Mesodermal cell (in vitro differentiated cells): ENCODE data around the gene CDK11A.
A peak's percentile ranks its signal among the peaks of the same experiment; 100 is the strongest.
"Not testable (repeated sequence)": the region's sequence is repeated elsewhere in the genome, so short reads cannot be mapped to it uniquely, and the experiment has no call there.

Source experiments
- H3K27ac ChIP-seq: 2 replicates; pipeline ENCODE4 v1.7.0; 2013; ENCODE audit warnings: mild to moderate bottlenecking, low read depth, low read length, moderate library complexity; ENCODE audit not compliant: severe bottlenecking
- H3K36me3 ChIP-seq: 2 replicates; pipeline ENCODE4 v1.7.1; 2013; ENCODE audit warnings: mild to moderate bottlenecking, low read length, moderate library complexity; ENCODE audit not compliant: control insufficient read depth, insufficient read depth
- H3K4me1 ChIP-seq: one replicate; pipeline ENCODE4 v1.7.1; 2013; ENCODE audit warnings: mild to moderate bottlenecking, low read length; ENCODE audit not compliant: insufficient read depth, control insufficient read depth, poor library complexity, severe bottlenecking
- H3K4me3 ChIP-seq: 2 replicates; pipeline ENCODE4 v1.7.0; 2013; ENCODE audit warnings: low read length, control low read depth, mild to moderate bottlenecking; ENCODE audit not compliant: insufficient read depth, poor library complexity, severe bottlenecking; ENCODE audit errors: extremely low read depth
- H3K9me3 ChIP-seq: 2 replicates; pipeline ENCODE4 v1.7.1; 2013; ENCODE audit warnings: mild to moderate bottlenecking, low read length, moderate library complexity; ENCODE audit not compliant: control insufficient read depth
- WGBS, 2 experiments: methylation state at CpG; one replicate each; pipeline ENCODE4 v1.1.5; 2013; ENCODE audit warnings: missing lambda C conversion rate in 2 of 2; ENCODE audit not compliant: insufficient coverage in 2 of 2; 5-methylcytosine and 5-hydroxymethylcytosine counted together

CDK11A gene

DNA sequence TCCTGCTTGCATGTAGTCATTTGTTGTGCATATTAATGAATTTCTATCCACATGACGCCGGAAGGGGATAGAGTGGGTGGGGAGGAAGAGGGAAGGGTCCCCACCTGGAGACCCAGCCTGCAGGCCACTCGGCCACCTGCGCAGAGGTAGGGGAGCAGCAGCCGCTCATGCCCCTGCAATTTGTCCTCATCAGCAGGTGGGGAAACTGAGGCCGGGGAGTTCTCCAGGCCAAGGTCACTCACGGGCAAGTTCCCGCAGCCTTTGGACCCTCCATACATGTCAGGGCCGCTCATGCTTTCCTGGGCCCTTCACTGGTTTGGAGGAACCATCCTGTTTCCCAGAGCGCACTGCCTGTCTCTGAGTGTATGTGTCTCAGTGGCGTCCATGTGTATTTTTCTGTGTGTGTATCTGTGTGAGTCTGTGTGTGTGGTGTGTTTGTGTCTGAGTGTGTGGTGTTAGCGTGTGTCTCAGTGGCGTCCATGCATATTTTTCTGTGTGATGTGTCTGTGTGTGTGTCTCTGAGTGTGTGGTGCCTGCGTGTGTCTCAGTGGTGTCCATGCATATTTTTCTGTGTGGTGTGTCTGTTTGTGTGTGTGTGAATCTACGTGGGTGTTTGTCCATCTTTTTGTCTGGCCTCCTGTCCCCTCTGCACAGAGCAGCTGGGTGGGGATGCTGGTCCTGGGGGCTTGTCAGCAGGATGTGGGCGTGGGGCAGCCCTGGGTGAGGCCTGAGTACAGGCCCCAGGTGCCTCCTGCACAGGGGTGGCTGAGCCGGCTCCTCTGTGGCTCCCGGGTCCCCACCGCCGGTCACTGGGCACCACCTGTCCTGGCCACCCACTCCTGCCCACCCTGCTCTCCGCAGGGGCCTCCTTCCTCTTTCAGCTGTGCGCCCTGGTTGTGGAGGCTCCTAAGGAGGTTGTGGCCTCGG is 27.5 kb downstream of the CDK11A start:
- H3K36me3 ChIP-seq, H3K4me1 ChIP-seq, H3K9me3 ChIP-seq, H3K4me3 ChIP-seq, H3K27ac ChIP-seq: not testable (repeated sequence)
- WGBS, 2 experiments: 95 to 97% methylated on average over 10 to 11 of the region's 23 CpGs

GRCh38 chr1:1692714-1693647 is 31.2 kb downstream of the CDK11A start, which contains the start of gene SLC35E2B:
TSS of gene SLC35E2B (minus strand) at chr1:1692795. CDS start at chr1:1676699, 16,096 bp downstream.
- Histone ChIP-seq H3K4me3 (peak within 1 kb of the TSS; percentile 50), H3K36me3 (peaks cover 12% of the 10 kb centered on the region), H3K27ac (peak within 1 kb of the TSS; percentile 99)
- WGBS, 2 experiments: 0% methylated on average over 12 of the region's 98 CpGs
- not testable (repeated sequence) for H3K9me3 ChIP-seq, H3K4me1 ChIP-seq

DNA sequence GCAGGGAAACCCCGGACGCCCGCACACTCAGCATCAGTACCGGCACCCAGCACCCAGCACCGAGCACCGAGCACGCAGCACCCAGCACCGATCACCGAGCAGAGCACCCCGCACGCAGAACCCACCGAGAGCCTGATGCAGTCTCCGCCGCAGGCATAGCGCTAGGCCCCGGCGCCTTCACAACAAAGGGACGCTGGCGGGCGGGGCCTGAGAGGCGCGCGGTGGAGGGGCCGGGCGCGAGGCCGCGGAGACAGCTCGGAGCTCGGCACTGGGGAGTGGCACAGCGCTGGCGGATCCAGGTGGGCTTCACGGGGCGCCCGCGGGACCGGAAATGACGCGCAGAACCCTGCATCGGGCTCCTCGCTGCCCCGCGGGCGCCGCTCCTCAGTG is 31.8 kb downstream of the CDK11A start:
- peak overlapping the region; percentile 50 for H3K4me3 ChIP-seq
- H3K27ac ChIP-seq: peak overlapping the region; percentile 99
- H3K9me3 ChIP-seq, H3K4me1 ChIP-seq: not testable (repeated sequence)
- 0 to 1% methylated on average over 13 to 15 of the region's 45 CpGs for WGBS, 2 experiments
- peaks cover 17% of the 10 kb centered on the region for H3K36me3 ChIP-seq

DNA sequence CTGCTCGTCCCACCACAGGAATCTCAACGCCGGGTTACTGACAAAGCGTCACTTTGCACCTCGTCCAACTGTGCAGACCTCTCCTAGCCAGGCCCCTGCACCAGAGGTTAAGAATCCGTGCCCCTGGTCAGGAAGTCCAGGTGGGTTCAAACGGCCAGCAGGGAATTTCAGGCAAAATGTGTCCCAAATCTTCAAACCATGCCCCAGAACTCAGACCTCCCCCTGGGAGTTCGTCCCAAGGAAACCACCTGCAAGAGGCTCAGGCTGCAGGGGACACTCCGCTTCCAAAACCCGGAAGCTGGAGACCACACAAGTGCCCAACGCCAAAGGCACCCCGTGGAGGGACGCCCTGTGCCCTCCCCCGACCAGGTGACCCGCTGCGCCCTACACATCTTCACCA is 32.7 kb downstream of the CDK11A start:
- Histone ChIP-seq H3K4me3 (peak overlapping the region; percentile 30), H3K36me3 (peaks cover 21% of the 10 kb centered on the region)
- not testable (repeated sequence) for H3K9me3 ChIP-seq, H3K27ac ChIP-seq, H3K4me1 ChIP-seq
- no CpG with 5 or more reads among the region's 16 CpGs for WGBS, 2 experiments

DNA sequence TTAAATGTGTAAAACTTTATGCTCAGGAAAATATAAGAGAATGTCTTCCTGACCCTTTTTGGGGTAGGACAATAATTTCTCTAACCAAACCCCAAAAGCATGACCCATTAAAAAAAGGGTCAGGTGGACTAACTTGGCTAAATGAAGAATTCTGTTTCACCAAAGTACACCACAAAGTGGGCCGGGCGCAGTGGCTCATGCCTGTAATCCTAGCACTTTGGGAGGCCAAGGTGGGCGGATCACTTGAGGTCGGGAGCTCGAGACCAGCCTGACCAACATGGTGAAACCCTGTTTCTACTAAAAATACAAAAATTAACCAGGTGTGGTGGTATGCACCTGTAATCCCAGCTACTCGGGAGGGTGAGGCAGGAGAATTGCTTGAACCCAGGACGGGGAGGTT is 34.6 kb downstream of the CDK11A start:
- not testable (repeated sequence) for H3K4me3 ChIP-seq, H3K9me3 ChIP-seq, H3K4me1 ChIP-seq, H3K27ac ChIP-seq
- WGBS, 2 experiments: 90 to 100% methylated on average over 2 to 4 of the region's 7 CpGs
- peaks cover 33% of the 10 kb centered on the region for H3K36me3 ChIP-seq

DNA sequence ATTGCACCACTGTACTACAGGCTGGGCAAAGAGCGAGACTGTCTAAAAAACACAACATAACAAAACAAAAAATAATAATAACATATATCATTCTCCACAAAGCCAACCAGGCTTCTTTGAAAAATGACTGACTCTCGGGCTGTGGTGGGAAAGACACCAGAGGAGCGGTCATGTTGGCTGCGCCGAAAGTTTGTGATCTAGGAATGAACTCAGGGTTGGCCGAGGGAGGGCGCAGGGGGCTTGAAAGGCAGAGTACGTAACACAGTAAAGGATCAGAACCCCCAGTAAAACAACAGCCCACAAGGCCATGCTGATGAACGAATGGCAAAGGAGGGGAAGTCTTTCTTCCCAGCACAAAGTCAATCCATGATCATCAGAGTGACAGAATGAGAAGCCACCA is 36.3 kb downstream of the CDK11A start:
- no peak overlapping the region for H3K27ac ChIP-seq
- no peaks in the 10 kb centered on the region for H3K9me3 ChIP-seq
- whole genome bisulfite sequencing, 2 experiments: 96 to 100% methylated on average over 3 to 5 of the region's 9 CpGs
- peaks cover 46% of the 10 kb centered on the region for H3K36me3 ChIP-seq
- H3K4me3 ChIP-seq: no peak overlapping the region
- no peaks in the 10 kb centered on the region for H3K4me1 ChIP-seq

- no peaks in the 10 kb centered on the region for H3K4me1 ChIP-seq
- H3K4me3 ChIP-seq: no peak overlapping the region
- WGBS, 2 experiments: 97% methylated on average over 25 to 27 of the region's 28 CpGs
- no peak overlapping the region for H3K27ac ChIP-seq
- H3K36me3 ChIP-seq: peaks cover 54% of the 10 kb centered on the region
- no peaks in the 10 kb centered on the region for H3K9me3 ChIP-seq
These were observed 40.0 kb downstream of the CDK11A start for GRCh38 chr1:1684031-1684681.

- no peaks in the 10 kb centered on the region for H3K4me1 ChIP-seq
- H3K4me3 ChIP-seq: no peak overlapping the region
- WGBS, 2 experiments: 88 to 89% methylated on average over 22 to 25 of the region's 26 CpGs
- H3K9me3 ChIP-seq: no peaks in the 10 kb centered on the region
- no peak overlapping the region for H3K27ac ChIP-seq
- peaks cover 50% of the 10 kb centered on the region for H3K36me3 ChIP-seq
These were observed 40.9 kb downstream of the CDK11A start for GRCh38 chr1:1683104-1683905.

GRCh38 chr1:1680912-1681273 is 43.3 kb downstream of the CDK11A start:
- H3K4me3 ChIP-seq: no peak overlapping the region
- H3K27ac ChIP-seq: no peak overlapping the region
- H3K36me3 ChIP-seq: peaks cover 35% of the 10 kb centered on the region
- no peaks in the 10 kb centered on the region for H3K9me3 ChIP-seq
- WGBS, 2 experiments: 82 to 88% methylated on average over 11 of the region's 11 CpGs
- H3K4me1 ChIP-seq: no peaks in the 10 kb centered on the region
